AG04450 (cell line): ENCODE results near the gene ACOT11. TPM values are rescaled to one million over a fixed set of nuclear protein-coding genes. Genes with fewer than 3 reads are reported as not detected.

ENCODE experiments used
- CTCF ChIA-PET: fragments of 300-600, 350-600 bp; formaldehyde crosslinking; extraction: SDS; loops from one replicate; lab custom pipeline; 2022; ENCODE audit warnings: antibody characterized with exemption, inconsistent platforms; lab: Charles Lee
- POLR2A ChIA-PET: fragments of 350-600 bp; formaldehyde crosslinking; extraction: SDS; loops from one replicate; lab custom pipeline; 2021; ENCODE audit warnings: antibody characterized with exemption, inconsistent platforms; lab: Yijun Ruan, JAX
- DNase-seq: peaks from one replicate; pipeline ENCODE4 v3.0.0-alpha.2; 2011; ENCODE audit warnings: low read depth, low spot score
- H3K27ac ChIP-seq: one replicate; pipeline ENCODE4 v1.5.1; 2012; ENCODE audit warnings: low read depth, low read length, control low read depth
- H3K27me3 ChIP-seq: one replicate; pipeline ENCODE4 v1.6.0; 2012; ENCODE audit warnings: low read length; ENCODE audit not compliant: control insufficient read depth, insufficient read depth
- H3K4me3 ChIP-seq: 2 replicates; pipeline ENCODE4 v1.5.1; 2011; ENCODE audit warnings: mild to moderate bottlenecking, low read depth, low read length, control low read depth
- H3K9me3 ChIP-seq: 2 replicates; pipeline ENCODE4 v1.5.1; 2012; ENCODE audit warnings: low read length; ENCODE audit not compliant: control insufficient read depth, insufficient read depth
- polyA plus RNA-seq: library from polyadenylated mRNA; depleted of rRNA; stranded (reverse); fragments of >200 nt; gene quantifications from 2 replicates; pipeline ENCODE4 v1.2.3, GENCODE V29; 2011
- TF ChIP-seq, protein P1 (sequence below): IDR thresholded peaks from 2 replicates; pipeline ENCODE4 v1.5.1; 2011; ENCODE audit warnings: low read depth, low read length, control low read depth, inconsistent platforms

Gene ACOT11
- polyA plus RNA-seq, 1 experiment = 0.68 TPM

DNA sequence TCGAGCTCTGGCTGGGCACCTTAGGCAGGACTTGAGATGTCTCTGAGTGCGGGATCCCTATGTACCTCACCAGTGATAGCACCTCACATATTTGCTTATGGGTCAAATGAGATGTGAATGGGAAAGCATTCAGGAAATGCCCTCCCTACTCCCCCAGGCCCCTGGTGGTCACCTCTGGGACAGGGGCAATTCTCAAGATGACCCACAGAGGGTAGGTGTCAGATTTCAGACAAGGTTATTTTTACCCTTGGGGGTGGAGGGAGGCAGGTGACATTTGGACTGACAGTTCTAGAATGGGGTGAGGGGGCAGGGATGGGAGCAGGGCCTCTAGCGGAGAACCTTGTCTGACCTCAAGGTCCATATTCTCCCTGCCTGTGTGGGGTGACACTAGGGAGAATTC lies 27.1 kb downstream of the ACOT11 start:
- Histone ChIP-seq H3K27me3 (no peaks in the 10 kb centered on the region), H3K27ac (no peak overlapping the region), H3K4me3 (no peak overlapping the region), H3K9me3 (no peaks in the 10 kb centered on the region)
- CTCF ChIA-PET = no interaction called here
- POLR2A ChIA-PET = no interaction called here
- TF ChIP-seq, protein P1, sequence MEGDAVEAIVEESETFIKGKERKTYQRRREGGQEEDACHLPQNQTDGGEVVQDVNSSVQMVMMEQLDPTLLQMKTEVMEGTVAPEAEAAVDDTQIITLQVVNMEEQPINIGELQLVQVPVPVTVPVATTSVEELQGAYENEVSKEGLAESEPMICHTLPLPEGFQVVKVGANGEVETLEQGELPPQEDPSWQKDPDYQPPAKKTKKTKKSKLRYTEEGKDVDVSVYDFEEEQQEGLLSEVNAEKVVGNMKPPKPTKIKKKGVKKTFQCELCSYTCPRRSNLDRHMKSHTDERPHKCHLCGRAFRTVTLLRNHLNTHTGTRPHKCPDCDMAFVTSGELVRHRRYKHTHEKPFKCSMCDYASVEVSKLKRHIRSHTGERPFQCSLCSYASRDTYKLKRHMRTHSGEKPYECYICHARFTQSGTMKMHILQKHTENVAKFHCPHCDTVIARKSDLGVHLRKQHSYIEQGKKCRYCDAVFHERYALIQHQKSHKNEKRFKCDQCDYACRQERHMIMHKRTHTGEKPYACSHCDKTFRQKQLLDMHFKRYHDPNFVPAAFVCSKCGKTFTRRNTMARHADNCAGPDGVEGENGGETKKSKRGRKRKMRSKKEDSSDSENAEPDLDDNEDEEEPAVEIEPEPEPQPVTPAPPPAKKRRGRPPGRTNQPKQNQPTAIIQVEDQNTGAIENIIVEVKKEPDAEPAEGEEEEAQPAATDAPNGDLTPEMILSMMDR = no peak
- DNase-seq = no peak

DNA sequence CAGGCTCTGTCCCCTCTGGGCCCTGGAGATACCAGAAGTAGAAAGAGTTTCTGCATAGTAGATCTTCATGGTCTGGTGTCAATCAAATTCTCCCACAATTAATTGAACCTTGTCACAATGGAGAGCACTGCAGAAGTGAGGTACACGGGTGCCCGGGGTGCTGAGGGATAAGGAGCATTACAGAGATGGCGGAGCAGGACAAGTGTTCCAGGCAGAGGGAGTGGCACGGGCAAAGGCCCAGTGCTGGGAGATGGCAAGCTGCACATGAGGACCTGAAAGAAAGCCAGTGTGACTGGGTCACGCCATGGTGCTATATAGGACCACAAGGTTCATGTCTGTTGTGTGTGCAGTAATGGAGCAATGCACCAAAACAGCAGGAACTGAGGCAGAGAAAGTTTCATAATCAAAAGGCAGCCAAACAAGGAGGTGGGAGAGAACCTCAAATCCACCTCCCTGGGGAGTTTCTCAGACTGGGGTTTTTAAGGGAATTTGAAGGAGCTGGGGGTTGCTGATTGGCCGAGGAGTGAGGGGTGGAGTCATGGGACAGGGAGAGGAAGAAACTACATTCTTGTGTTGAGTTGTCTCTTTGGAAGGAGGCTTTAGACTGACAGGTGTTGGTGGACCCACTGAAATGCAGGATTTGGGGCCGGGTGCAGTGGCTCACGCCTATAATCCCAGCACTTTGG lies 27.7 kb downstream of the ACOT11 start:
- TF ChIP-seq, protein P1 = no peak
- no peak overlapping the region for H3K4me3 ChIP-seq
- DNase-seq = no peak
- no peaks in the 10 kb centered on the region for H3K27me3 ChIP-seq
- CTCF ChIA-PET = no interaction called here
- POLR2A ChIA-PET = no interaction called here
- no peaks in the 10 kb centered on the region for H3K9me3 ChIP-seq
- no peak overlapping the region for H3K27ac ChIP-seq

DNA sequence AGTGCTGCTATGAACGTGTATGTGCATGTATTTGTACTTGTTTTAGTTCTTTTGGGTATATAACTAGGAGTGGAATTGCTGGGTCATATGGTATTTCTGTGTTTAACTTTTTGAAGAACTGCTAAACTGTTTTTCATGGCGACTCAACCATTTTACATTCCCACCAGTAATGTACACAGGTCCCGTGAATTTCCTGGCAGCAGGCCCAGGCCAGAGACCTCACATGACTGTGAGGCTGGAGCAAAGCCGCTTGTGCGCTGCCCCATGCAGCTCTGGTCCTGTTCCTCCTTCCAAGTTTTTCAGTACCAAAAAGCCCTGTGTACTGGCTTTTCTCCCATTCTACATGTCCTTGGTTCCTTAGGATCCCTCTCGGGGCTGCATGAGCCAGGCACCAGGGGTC lies 29.6 kb downstream of the ACOT11 start:
- Histone ChIP-seq H3K4me3 (no peak overlapping the region), H3K27me3 (no peaks in the 10 kb centered on the region), H3K27ac (no peak overlapping the region), H3K9me3 (no peaks in the 10 kb centered on the region; the same call in 1 of the 2 replicates)
- ChIA-PET CTCF (interaction anchor here (1.6 kb wide), 1 partner anchor 30 kb away, joined by 7 read pairs; the partner anchor contains the start of gene ACOT11), POLR2A (no interaction called here)
- TF ChIP-seq, protein P1 = no peak
- DNase-seq = peak; percentile 20

DNA sequence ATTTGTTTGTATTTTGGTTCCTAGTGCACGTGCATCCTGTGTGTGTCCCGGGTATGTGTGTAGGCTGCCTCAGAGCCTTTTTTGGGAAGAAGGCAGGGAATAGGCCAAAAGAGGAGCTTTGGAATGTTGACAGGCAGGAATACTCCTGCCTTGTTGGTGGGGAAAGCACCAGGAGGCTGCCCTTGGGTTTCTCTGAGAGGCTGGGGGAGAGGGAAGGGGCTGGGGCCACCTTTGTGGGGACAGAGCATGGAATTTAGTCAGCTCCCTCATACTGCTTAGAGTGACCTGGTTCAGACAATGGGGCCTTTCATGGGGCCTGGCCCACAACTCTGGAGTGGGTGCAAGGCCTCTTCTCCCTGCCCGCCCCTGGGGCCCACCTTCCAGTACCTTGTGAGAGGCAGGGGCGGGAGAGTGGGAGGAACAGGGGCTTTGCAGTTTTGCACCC lies 31.3 kb downstream of the ACOT11 start:
- no peaks in the 10 kb centered on the region; the same call in 1 of the 2 replicates for H3K9me3 ChIP-seq
- H3K27ac ChIP-seq = no peak overlapping the region
- TF ChIP-seq, protein P1 = no peak
- ChIA-PET POLR2A (no interaction called here), CTCF (interaction anchor here (1.1 kb wide), 1 partner anchor 31 kb away, joined by 3 read pairs; the partner anchor contains the start of gene ACOT11)
- no peak for DNase-seq
- H3K27me3 ChIP-seq = peaks cover 2% of the 10 kb centered on the region
- H3K4me3 ChIP-seq = no peak overlapping the region

DNA sequence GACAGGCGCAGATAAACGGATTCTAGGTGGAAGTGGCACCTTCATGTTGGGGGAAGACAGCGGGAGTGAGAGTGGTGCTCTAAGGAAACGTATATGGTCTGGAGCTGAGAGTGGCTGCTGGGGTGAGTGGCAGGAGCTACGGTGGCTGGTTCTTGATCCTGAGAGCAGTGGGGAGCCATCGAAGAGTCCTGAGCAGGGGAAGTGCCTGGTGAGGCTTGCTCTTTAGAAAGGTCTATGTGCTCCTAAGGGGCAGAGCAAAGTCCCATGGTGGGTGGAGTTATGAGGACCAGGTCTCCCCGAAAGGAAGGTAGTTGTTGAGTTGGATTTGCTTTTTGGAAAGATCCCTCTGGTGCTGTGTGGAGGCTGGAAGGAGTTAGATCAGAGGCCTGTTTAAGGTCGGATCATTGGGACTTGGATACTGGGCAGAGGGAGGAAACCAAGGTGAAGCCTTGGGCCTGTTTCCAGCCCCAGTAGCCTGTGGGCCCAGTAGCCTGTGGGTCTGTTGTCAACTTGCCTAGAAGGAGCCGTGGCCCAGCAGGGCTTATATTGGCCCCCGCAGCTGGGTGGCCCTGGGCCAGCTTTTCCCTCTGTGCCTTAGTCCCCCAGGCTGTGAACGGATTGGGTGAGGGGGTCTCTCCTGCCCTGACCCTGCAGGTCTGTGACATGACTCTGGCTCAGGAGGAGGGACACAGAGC lies 33.0 kb downstream of the ACOT11 start:
- no peak overlapping the region for H3K27ac ChIP-seq
- no peaks in the 10 kb centered on the region; the same call in 1 of the 2 replicates for H3K9me3 ChIP-seq
- ChIA-PET POLR2A (interaction anchor here (0.6 kb wide), 2 partner anchors 10 to 36 kb away, joined by 3 to 6 read pairs; no protein-coding TSS in a partner anchor), CTCF (no interaction called here)
- peaks cover 2% of the 10 kb centered on the region for H3K27me3 ChIP-seq
- no peak for DNase-seq
- H3K4me3 ChIP-seq = no peak overlapping the region
- TF ChIP-seq, protein P1 = no peak
